Nephron progenitor cell (in vitro differentiated cells): Measurements from ENCODE around the gene ZMYND15.

Experiments used
- DNase-seq: peaks from one replicate; pipeline ENCODE4 v3.0.0; 2021
- H3K27ac Mint-ChIP-seq: 2 replicates; pipeline ENCODE4 v1.8.0; 2021; ENCODE audit warnings: mild to moderate bottlenecking, moderate library complexity, mixed read lengths
- H3K27me3 Mint-ChIP-seq: 2 replicates; pipeline ENCODE4 v1.8.0; 2021; ENCODE audit warnings: mild to moderate bottlenecking, low read depth, mixed read lengths; ENCODE audit not compliant: poor library complexity
- H3K36me3 Mint-ChIP-seq: 2 replicates; pipeline ENCODE4 v1.8.0; 2021; ENCODE audit warnings: low read depth, mixed read lengths
- H3K4me1 Mint-ChIP-seq: 2 replicates; pipeline ENCODE4 v1.8.0; 2021; ENCODE audit warnings: mixed read lengths
- H3K4me3 Mint-ChIP-seq: 2 replicates; pipeline ENCODE4 v1.8.0; 2021; ENCODE audit warnings: mild to moderate bottlenecking, moderate library complexity, mixed read lengths
- H3K9me3 Mint-ChIP-seq: 2 replicates; pipeline ENCODE4 v1.8.0; 2021; ENCODE audit warnings: mild to moderate bottlenecking, moderate library complexity, mixed read lengths
- TF ChIP-seq, protein P1 (sequence below): fragments of 200-600 bp; sonication (generic); IDR thresholded peaks from 2 replicates; pipeline ENCODE4 v1.5.0; 2021; ENCODE audit warnings: antibody characterized with exemption

ZMYND15 gene

DNA sequence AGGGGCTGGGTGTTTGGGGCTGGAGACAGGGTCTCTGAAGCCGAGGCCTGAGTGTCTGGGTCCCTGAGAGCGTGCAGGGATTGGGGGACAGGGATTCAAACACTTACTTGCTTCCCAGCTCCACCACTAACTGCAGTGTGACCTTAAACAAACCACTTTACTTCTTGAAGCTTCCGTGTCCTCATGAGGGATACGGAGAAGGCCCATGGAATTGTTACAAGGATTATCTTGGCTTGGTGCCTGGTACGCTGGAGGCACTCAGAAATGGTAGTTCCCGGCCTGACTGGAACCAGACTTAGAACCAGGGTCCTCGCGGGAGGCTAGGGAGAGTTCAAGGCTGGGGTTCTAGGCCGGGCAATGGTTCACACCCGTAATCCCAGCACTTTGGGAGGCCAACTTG lies 3.0 kb downstream of the ZMYND15 start:
- no peak for DNase-seq
- peaks cover 31% of the 10 kb centered on the region for H3K4me1 Mint-ChIP-seq

GRCh38 chr17:4743216-4743615 lies 3.6 kb downstream of the ZMYND15 start:
- peaks cover 99% of the 10 kb centered on the region for H3K27me3 Mint-ChIP-seq

More for the DNA sequence above, 3.0 kb downstream of the ZMYND15 start:
- no peak overlapping the region for H3K27ac Mint-ChIP-seq
- H3K36me3 Mint-ChIP-seq: no peaks in the 10 kb centered on the region
- H3K9me3 Mint-ChIP-seq: peaks cover under 1% of the 10 kb centered on the region
- H3K27me3 Mint-ChIP-seq: peaks cover 99% of the 10 kb centered on the region
- TF ChIP-seq, protein P1, sequence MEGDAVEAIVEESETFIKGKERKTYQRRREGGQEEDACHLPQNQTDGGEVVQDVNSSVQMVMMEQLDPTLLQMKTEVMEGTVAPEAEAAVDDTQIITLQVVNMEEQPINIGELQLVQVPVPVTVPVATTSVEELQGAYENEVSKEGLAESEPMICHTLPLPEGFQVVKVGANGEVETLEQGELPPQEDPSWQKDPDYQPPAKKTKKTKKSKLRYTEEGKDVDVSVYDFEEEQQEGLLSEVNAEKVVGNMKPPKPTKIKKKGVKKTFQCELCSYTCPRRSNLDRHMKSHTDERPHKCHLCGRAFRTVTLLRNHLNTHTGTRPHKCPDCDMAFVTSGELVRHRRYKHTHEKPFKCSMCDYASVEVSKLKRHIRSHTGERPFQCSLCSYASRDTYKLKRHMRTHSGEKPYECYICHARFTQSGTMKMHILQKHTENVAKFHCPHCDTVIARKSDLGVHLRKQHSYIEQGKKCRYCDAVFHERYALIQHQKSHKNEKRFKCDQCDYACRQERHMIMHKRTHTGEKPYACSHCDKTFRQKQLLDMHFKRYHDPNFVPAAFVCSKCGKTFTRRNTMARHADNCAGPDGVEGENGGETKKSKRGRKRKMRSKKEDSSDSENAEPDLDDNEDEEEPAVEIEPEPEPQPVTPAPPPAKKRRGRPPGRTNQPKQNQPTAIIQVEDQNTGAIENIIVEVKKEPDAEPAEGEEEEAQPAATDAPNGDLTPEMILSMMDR: no peak
- H3K4me3 Mint-ChIP-seq: no peak overlapping the region

GRCh38 chr17:4743898-4744297 lies 4.3 kb downstream of the ZMYND15 start:
- Mint-ChIP-seq H3K27ac (peak overlapping the region; percentile 74), H3K36me3 (no peaks in the 10 kb centered on the region), H3K9me3 (peaks cover 5% of the 10 kb centered on the region), H3K4me3 (no peak overlapping the region), H3K27me3 (peaks cover 99% of the 10 kb centered on the region), H3K4me1 (peaks cover 23% of the 10 kb centered on the region)
- TF ChIP-seq, protein P1: no peak
- DNase-seq: no peak

More at GRCh38 chr17:4743216-4743615, 3.6 kb downstream of the ZMYND15 start:
- no peak for DNase-seq
- Mint-ChIP-seq H3K9me3 (peaks cover 5% of the 10 kb centered on the region), H3K36me3 (no peaks in the 10 kb centered on the region), H3K4me3 (no peak overlapping the region), H3K27ac (no peak overlapping the region), H3K4me1 (peaks cover 29% of the 10 kb centered on the region)
- TF ChIP-seq, protein P1: no peak

GRCh38 chr17:4744999-4745969 lies 5.7 kb downstream of the ZMYND15 start:
- H3K4me1 Mint-ChIP-seq: peaks cover 19% of the 10 kb centered on the region
- no peaks in the 10 kb centered on the region for H3K36me3 Mint-ChIP-seq
- DNase-seq: peak; percentile 63
- peaks cover 5% of the 10 kb centered on the region for H3K9me3 Mint-ChIP-seq
- H3K27ac Mint-ChIP-seq: no peak overlapping the region
- H3K27me3 Mint-ChIP-seq: peaks cover 100% of the 10 kb centered on the region
- TF ChIP-seq, protein P1: no peak
- H3K4me3 Mint-ChIP-seq: peak overlapping the region; percentile 74

DNA sequence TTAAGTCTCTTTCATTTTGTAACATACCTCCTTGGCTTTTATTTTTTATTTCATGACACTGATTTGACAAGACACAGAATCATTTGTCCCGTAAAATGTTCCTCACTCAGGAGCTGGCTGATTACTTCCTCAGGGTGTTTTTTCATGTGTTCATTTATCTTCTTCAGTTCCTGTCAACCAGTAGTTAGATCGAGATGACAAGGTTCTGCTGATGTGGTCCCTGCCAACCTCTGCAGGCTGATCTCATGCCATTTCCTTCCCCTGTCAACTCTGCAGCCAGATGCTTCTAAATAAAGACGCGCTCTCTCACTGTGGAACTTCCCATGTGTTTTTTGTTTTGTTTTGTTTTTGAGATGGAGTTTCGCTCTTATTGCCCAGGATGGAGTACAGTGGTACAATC lies 8.2 kb downstream of the ZMYND15 start:
- Mint-ChIP-seq H3K27ac (no peak overlapping the region), H3K4me3 (no peak overlapping the region), H3K27me3 (peaks cover 100% of the 10 kb centered on the region), H3K9me3 (peaks cover 5% of the 10 kb centered on the region), H3K36me3 (no peaks in the 10 kb centered on the region), H3K4me1 (peaks cover 17% of the 10 kb centered on the region)
- no peak for DNase-seq
- TF ChIP-seq, protein P1: no peak
